Calu3 (cell line): ENCODE measurements around the gene NYAP2. TPM values are rescaled to one million over a fixed set of nuclear protein-coding genes. Genes with fewer than 3 reads are reported as not detected.

ENCODE experiments used
- BruUV-seq: library from RNA; stranded (reverse); fragments of 400-500 nt; replicated peaks from 2 replicates; lab custom pipeline; 2021; lab: Mats Ljungman, UMichigan
- CTCF ChIA-PET: fragments of 300-600 bp; sonication (Branson Sonifier 250); formaldehyde crosslinking; loops from one replicate; lab custom pipeline; 2022; ENCODE audit warnings: antibody characterized with exemption; lab: Charles Lee
- DNase-seq: peaks from one replicate; pipeline ENCODE4 v3.0.0; 2022
- H3K27ac Mint-ChIP-seq: one replicate; pipeline ENCODE4 v1.8.0; 2022; ENCODE audit warnings: mixed read lengths; ENCODE audit not compliant: unreplicated experiment
- H3K27me3 Mint-ChIP-seq: one replicate; pipeline ENCODE4 v1.8.0; 2022; ENCODE audit warnings: mixed read lengths; ENCODE audit not compliant: unreplicated experiment
- H3K36me3 Mint-ChIP-seq: one replicate; pipeline ENCODE4 v1.8.0; 2022; ENCODE audit warnings: mild to moderate bottlenecking, moderate library complexity, mixed read lengths; ENCODE audit not compliant: insufficient read depth, unreplicated experiment
- H3K4me1 Mint-ChIP-seq: one replicate; pipeline ENCODE4 v1.8.0; 2022; ENCODE audit warnings: mild to moderate bottlenecking, low read depth, mixed read lengths; ENCODE audit not compliant: unreplicated experiment
- H3K4me3 Mint-ChIP-seq: one replicate; pipeline ENCODE4 v1.8.0; 2022; ENCODE audit warnings: mild to moderate bottlenecking, low read depth, moderate library complexity, mixed read lengths; ENCODE audit not compliant: unreplicated experiment
- H3K9me3 Mint-ChIP-seq: one replicate; pipeline ENCODE4 v1.8.0; 2022; ENCODE audit warnings: low read depth, mixed read lengths; ENCODE audit not compliant: unreplicated experiment
- intact Hi-C: fragments of 100-400 bp; cut with micrococcal nuclease; formaldehyde crosslinking; loops from one replicate; pipeline ENCODE4 v1.10.0; 2022; ENCODE audit not compliant: unreplicated experiment
- total RNA-seq: library from RNA; stranded (reverse); gene quantifications from 2 replicates; pipeline ENCODE4 v1.2.3, GENCODE V29; 2022
- TF ChIP-seq, protein P1 (sequence below): fragments of 200-600 bp; IDR thresholded peaks from one replicate; pipeline ENCODE4 v1.8.0; 2022; ENCODE audit warnings: antibody characterized with exemption; ENCODE audit not compliant: unreplicated experiment

Gene NYAP2
- total RNA-seq, 1 experiment from 2014 or later, result 0.07 TPM

DNA sequence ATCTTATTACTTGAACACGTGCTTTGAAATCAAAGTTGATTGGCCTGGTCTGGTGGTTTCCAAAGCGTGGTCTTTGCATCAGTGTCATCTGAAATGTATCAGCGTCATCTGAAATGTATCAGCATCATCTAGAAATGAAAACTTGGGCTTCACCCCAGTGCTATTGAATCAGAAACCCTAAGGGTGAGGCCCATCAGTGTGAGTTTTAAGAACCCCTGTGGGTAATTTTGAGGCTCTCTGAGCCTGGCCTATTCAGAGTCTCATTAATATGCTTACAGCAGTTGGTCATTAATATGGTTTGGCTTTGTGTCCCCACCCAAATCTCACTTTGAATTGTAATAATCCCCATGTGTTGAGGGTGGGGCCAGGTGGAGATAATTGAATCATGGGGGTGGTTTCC is 85.2 kb downstream of the NYAP2 start:
- Mint-ChIP-seq H3K27ac (no peak overlapping the region), H3K4me1 (peaks cover 8% of the 10 kb centered on the region), H3K27me3 (no peaks in the 10 kb centered on the region), H3K9me3 (no peaks in the 10 kb centered on the region), H3K4me3 (no peak overlapping the region), H3K36me3 (no peaks in the 10 kb centered on the region)
- CTCF ChIA-PET, result no interaction called here
- TF ChIP-seq, protein P1, sequence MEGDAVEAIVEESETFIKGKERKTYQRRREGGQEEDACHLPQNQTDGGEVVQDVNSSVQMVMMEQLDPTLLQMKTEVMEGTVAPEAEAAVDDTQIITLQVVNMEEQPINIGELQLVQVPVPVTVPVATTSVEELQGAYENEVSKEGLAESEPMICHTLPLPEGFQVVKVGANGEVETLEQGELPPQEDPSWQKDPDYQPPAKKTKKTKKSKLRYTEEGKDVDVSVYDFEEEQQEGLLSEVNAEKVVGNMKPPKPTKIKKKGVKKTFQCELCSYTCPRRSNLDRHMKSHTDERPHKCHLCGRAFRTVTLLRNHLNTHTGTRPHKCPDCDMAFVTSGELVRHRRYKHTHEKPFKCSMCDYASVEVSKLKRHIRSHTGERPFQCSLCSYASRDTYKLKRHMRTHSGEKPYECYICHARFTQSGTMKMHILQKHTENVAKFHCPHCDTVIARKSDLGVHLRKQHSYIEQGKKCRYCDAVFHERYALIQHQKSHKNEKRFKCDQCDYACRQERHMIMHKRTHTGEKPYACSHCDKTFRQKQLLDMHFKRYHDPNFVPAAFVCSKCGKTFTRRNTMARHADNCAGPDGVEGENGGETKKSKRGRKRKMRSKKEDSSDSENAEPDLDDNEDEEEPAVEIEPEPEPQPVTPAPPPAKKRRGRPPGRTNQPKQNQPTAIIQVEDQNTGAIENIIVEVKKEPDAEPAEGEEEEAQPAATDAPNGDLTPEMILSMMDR, result no peak
- intact Hi-C loops, result no loop called here
- BruUV-seq, result no TSS peak
- DNase-seq, result no peak

DNA sequence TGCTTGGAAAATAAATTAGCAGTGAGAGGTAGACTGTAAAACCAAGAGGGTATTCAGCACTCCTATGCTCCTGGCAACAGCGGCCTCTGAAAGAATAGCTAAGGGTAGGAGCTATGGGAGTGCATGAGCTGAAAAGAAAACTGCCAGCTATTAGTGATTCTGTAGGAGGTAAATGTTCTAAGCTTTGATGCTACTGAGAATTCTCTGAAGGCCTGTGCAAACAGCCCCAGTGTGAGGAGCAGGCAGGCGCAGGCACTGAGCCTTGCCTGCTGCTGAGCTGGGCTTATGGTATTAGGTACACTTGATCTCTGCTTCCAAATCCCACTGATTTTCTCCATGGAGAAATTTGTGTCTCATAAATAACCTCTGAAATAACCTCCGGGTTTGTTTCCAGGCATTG is 86.7 kb downstream of the NYAP2 start:
- CTCF ChIA-PET, result no interaction called here
- TF ChIP-seq, protein P1, result no peak
- Mint-ChIP-seq H3K36me3 (no peaks in the 10 kb centered on the region), H3K4me3 (no peak overlapping the region), H3K27me3 (no peaks in the 10 kb centered on the region), H3K4me1 (no peaks in the 10 kb centered on the region), H3K9me3 (no peaks in the 10 kb centered on the region), H3K27ac (no peak overlapping the region)
- intact Hi-C loops, result no loop called here
- DNase-seq, result no peak
- no TSS peak for BruUV-seq

DNA sequence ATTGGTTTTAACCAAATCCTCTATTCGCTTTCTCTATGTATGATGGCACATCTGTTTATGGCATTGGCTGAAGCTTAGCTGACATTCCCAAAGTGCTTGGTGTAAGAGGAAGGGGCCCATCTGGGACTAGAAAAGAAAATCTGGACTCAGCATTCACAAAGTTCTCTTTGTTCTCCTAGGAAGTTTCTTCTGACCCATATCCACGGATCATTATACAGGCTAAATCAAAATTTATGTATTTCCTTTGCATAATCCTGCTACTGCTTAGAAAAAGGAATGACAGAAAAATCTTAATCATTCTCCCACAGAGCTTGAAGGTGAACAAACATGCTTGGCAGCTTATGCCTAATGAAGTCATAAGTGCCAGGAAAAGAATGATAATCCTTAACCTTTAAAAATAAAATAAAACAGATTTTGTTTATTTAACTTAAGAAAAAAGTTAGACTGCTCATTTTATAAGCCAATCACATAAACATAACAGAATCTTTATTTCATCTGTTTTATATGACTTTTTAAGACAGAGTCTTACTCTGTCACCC is 88.4 kb downstream of the NYAP2 start:
- Mint-ChIP-seq H3K36me3 (no peaks in the 10 kb centered on the region), H3K27me3 (no peaks in the 10 kb centered on the region), H3K4me1 (no peaks in the 10 kb centered on the region)

DNA sequence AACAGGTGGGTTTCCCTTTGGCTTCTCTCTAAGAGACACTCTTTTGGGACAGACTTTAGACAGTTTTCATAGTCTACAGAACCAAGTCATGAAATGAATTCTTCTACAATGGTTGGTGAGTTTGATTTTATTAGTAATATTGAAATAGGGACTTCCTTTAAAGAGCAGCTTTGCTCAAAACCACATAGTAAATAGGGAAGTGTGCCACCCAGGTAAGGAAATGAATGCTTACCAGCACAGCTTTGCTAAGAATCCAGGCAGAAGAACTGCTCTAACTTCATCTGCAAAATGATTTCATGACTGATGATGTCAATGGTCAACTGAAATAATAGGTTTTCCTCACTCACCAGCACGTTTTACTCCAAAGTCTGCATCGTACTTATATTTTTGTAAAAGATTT is 89.2 kb downstream of the NYAP2 start:
- CTCF ChIA-PET, result no interaction called here
- TF ChIP-seq, protein P1, result no peak
- H3K27ac Mint-ChIP-seq, result no peak overlapping the region
- no peaks in the 10 kb centered on the region for H3K9me3 Mint-ChIP-seq
- no peak overlapping the region for H3K4me3 Mint-ChIP-seq
- H3K36me3 Mint-ChIP-seq, result no peaks in the 10 kb centered on the region
- no TSS peak for BruUV-seq
- intact Hi-C loops, result no loop called here
- no peak for DNase-seq
- no peaks in the 10 kb centered on the region for H3K27me3 Mint-ChIP-seq
- no peaks in the 10 kb centered on the region for H3K4me1 Mint-ChIP-seq

More for the DNA sequence above, 88.4 kb downstream of the NYAP2 start:
- Mint-ChIP-seq H3K27ac (no peak overlapping the region), H3K9me3 (no peaks in the 10 kb centered on the region), H3K4me3 (no peak overlapping the region)
- no TSS peak for BruUV-seq
- TF ChIP-seq, protein P1, result no peak
- intact Hi-C loops, result no loop called here
- DNase-seq, result no peak
- CTCF ChIA-PET, result no interaction called here
